HepG2 (cell line): Measurements from ENCODE around the gene ATAD3C. TPM values are rescaled to one million over a fixed set of nuclear protein-coding genes. Genes with fewer than 3 reads are reported as not detected.

Experiments
- ATRX ChIP-seq: sonication (generic); formaldehyde crosslinking; IDR thresholded peaks from 2 replicates; pipeline ENCODE4 v1.4.0; 2020; ENCODE audit warnings: missing genetic modification reagents, borderline replicate concordance
- CC2D1A ChIP-seq: sonication (generic); formaldehyde crosslinking; IDR thresholded peaks from 2 replicates; pipeline ENCODE4 v1.8.1; 2023; ENCODE audit warnings: mild to moderate bottlenecking, missing genetic modification reagents
- CERS6 ChIP-seq: sonication (generic); formaldehyde crosslinking; IDR thresholded peaks from 2 replicates; pipeline ENCODE4 v1.5.0; 2020; ENCODE audit warnings: missing genetic modification reagents
- EZH2 ChIP-seq: conservative IDR thresholded peaks from 2 replicates; pipeline ENCODE4 v1.6.1; 2012; ENCODE audit warnings: mild to moderate bottlenecking, low read depth, low read length, moderate library complexity
- FOSL2 ChIP-seq: sonication (generic); formaldehyde crosslinking; IDR thresholded peaks from 2 replicates; pipeline ENCODE4 v1.4.0; 2020; ENCODE audit warnings: missing genetic modification reagents
- HES4 ChIP-seq: sonication (generic); formaldehyde crosslinking; IDR thresholded peaks from 2 replicates; pipeline ENCODE4 v1.9.0; 2021; ENCODE audit warnings: mild to moderate bottlenecking, missing genetic modification reagents, borderline replicate concordance
- HMG20A ChIP-seq: IDR thresholded peaks from 2 replicates; pipeline ENCODE4 v1.6.1; 2016; ENCODE audit warnings: borderline replicate concordance
- KAT7 ChIP-seq: IDR thresholded peaks from 2 replicates; pipeline ENCODE4 v1.6.1; 2018; ENCODE audit warnings: borderline replicate concordance, missing compliant biosample characterization
- KLF6 ChIP-seq: IDR thresholded peaks from 2 replicates; pipeline ENCODE4 v1.8.0; 2016; ENCODE audit warnings: missing biosample characterization, missing genetic modification reagents
- NFIC ChIP-seq: IDR thresholded peaks from 2 replicates; pipeline ENCODE4 v1.6.1; 2012; ENCODE audit warnings: mild to moderate bottlenecking, low read length, inconsistent platforms
- PITX1 ChIP-seq: sonication (generic); formaldehyde crosslinking; IDR thresholded peaks from 2 replicates; pipeline ENCODE4 v1.5.1; 2020; ENCODE audit warnings: mild to moderate bottlenecking, missing genetic modification reagents
- RFXANK ChIP-seq: IDR thresholded peaks from 2 replicates; pipeline ENCODE4 v1.6.1; 2016
- SIX1 ChIP-seq: sonication (generic); formaldehyde crosslinking; IDR thresholded peaks from 2 replicates; pipeline ENCODE4 v1.4.0; 2020; ENCODE audit warnings: missing genetic modification reagents, borderline replicate concordance
- ZBTB49 ChIP-seq: sonication (generic); formaldehyde crosslinking; IDR thresholded peaks from 2 replicates; pipeline ENCODE4 v1.4.0; 2020; ENCODE audit warnings: missing genetic modification reagents, borderline replicate concordance
- ZMAT5 ChIP-seq: sonication (generic); formaldehyde crosslinking; IDR thresholded peaks from 2 replicates; pipeline ENCODE4 v1.5.0; 2020; ENCODE audit warnings: mild to moderate bottlenecking, low read depth, missing genetic modification reagents, borderline replicate concordance
- ZMYM4 ChIP-seq: sonication (generic); formaldehyde crosslinking; IDR thresholded peaks from 2 replicates; pipeline ENCODE4 v1.8.1; 2023; ENCODE audit warnings: mild to moderate bottlenecking, missing genetic modification reagents
- ZNF205 ChIP-seq: IDR thresholded peaks from 2 replicates; pipeline ENCODE4 v1.6.1; 2018; ENCODE audit warnings: missing biosample characterization, missing genetic modification reagents
- ZNF282 ChIP-seq: fragments of 450-650 bp; IDR thresholded peaks from 2 replicates; pipeline ENCODE4 v1.6.1; 2018; ENCODE audit not compliant: partially characterized antibody
- ZNF337 ChIP-seq: sonication (generic); formaldehyde crosslinking; IDR thresholded peaks from 2 replicates; pipeline ENCODE4 v1.5.1; 2020; ENCODE audit warnings: missing genetic modification reagents, low read depth, mild to moderate bottlenecking, borderline replicate concordance
- ZNF749 ChIP-seq: sonication (generic); formaldehyde crosslinking; IDR thresholded peaks from 2 replicates; pipeline ENCODE4 v1.8.0; 2022; ENCODE audit warnings: mild to moderate bottlenecking, missing genetic modification reagents, moderate library complexity, borderline replicate concordance
- ZNF75D ChIP-seq: sonication (generic); formaldehyde crosslinking; IDR thresholded peaks from 2 replicates; pipeline ENCODE4 v1.8.1; 2023; ENCODE audit warnings: missing genetic modification reagents, mild to moderate bottlenecking, borderline replicate concordance
- ZNF777 ChIP-seq: sonication (generic); formaldehyde crosslinking; IDR thresholded peaks from 2 replicates; pipeline ENCODE4 v1.4.0; 2020; ENCODE audit warnings: missing genetic modification reagents
- ZSCAN30 ChIP-seq: sonication (generic); formaldehyde crosslinking; IDR thresholded peaks from 2 replicates; pipeline ENCODE4 v1.5.0; 2020; ENCODE audit warnings: mild to moderate bottlenecking, missing genetic modification reagents
- polyA plus RNA-seq, 8 experiments: library from polyadenylated mRNA; depleted of rRNA in 3 of 8; stranded (reverse) in 7 of 8; unstranded in 1 of 8; fragments of >200 nt; fragmentation: Illumina TruSeq in 4 of 8; extraction: Trizol in 4 of 8; gene quantifications; 2 replicates each; pipeline versions ENCODE4 v1.2.1 to v1.2.3, GENCODE V29; 2011 to 2016; ENCODE audit warnings: low read depth in 4 of 8, missing spikeins in 1 of 8, mixed read lengths in 1 of 8; ENCODE audit not compliant: insufficient read depth in 1 of 8
- total RNA-seq, 5 experiments: library from RNA; depleted of rRNA; stranded (reverse); fragments of >200 nt; fragmentation: Illumina TruSeq; extraction: Trizol; gene quantifications; 2 replicates each; pipeline ENCODE4 v1.2.3, GENCODE V29; 2016; ENCODE audit warnings: low read depth in 1 of 5
- TF ChIP-seq, protein P1 (sequence below): sonication (generic); formaldehyde crosslinking; IDR thresholded peaks from 2 replicates; pipeline ENCODE4 v1.4.0; 2020; ENCODE audit warnings: low read depth, mild to moderate bottlenecking, missing genetic modification reagents
- TF ChIP-seq, protein P2 (sequence below): sonication (generic); formaldehyde crosslinking; IDR thresholded peaks from 2 replicates; pipeline ENCODE4 v1.5.0; 2020; ENCODE audit warnings: missing genetic modification reagents

The ATAD3C gene
- total and polyA plus RNA-seq, 2 of the 13 experiments (the other 11 are each of a cell fraction or from before 2014, with no cell fraction given), result 2.4 to 3.2 TPM

GRCh38 chr1:1432951-1433803, 16.3 kb upstream of the ATAD3C start (continued):
- TF ChIP-seq, protein P1, sequence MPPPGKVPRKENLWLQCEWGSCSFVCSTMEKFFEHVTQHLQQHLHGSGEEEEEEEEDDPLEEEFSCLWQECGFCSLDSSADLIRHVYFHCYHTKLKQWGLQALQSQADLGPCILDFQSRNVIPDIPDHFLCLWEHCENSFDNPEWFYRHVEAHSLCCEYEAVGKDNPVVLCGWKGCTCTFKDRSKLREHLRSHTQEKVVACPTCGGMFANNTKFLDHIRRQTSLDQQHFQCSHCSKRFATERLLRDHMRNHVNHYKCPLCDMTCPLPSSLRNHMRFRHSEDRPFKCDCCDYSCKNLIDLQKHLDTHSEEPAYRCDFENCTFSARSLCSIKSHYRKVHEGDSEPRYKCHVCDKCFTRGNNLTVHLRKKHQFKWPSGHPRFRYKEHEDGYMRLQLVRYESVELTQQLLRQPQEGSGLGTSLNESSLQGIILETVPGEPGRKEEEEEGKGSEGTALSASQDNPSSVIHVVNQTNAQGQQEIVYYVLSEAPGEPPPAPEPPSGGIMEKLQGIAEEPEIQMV (CRISPR knock-in tag), result 0 out of 2 replicates have a peak, but pooled peaks have one; percentile 75
- no peak for TF ChIP-seq NFIC
- no peak for TF ChIP-seq ZNF282
- TF ChIP-seq ZNF749, result peak; percentile 40; the same call in 1 of the 2 replicates
- TF ChIP-seq ZBTB49 (CRISPR knock-in tag), result no peak
- no peak for TF ChIP-seq ZNF75D (CRISPR knock-in tag)
- peak; percentile 85; the same call in 1 of the 2 replicates for TF ChIP-seq HMG20A
- TF ChIP-seq ZNF777 (CRISPR knock-in tag), result peak; percentile 67
- TF ChIP-seq ZNF205 (CRISPR knock-in tag), result peak; percentile 74; the same call in 1 of the 2 replicates
- peak; percentile 77; the same call in 1 of the 2 replicates for TF ChIP-seq HES4 (CRISPR knock-in tag)
- TF ChIP-seq CERS6 (CRISPR knock-in tag), result no peak
- 0 out of 2 replicates have a peak, but pooled peaks have one; percentile 71 for TF ChIP-seq RFXANK (CRISPR knock-in tag)
- TF ChIP-seq, protein P2, sequence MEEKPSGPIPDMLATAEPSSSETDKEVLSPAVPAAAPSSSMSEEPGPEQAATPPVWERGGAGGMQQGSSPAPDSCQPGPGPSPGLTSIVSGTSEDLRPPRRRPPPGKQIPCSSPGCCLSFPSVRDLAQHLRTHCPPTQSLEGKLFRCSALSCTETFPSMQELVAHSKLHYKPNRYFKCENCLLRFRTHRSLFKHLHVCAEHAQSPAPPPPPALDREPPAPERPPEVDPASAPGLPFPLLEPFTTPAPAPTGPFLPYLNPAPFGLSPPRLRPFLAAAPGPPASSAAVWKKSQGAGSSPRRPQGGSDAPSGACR (CRISPR knock-in tag), result peak; percentile 69; the same call in 1 of the 2 replicates
- peak; percentile 75; the same call in 1 of the 2 replicates for TF ChIP-seq ZSCAN30
- TF ChIP-seq ZMAT5 (CRISPR knock-in tag), result no peak
- peak; percentile 89 for TF ChIP-seq PITX1 (CRISPR knock-in tag)
- TF ChIP-seq ZNF337 (CRISPR knock-in tag), result peak; percentile 74; the same call in 1 of the 2 replicates
- peak; percentile 54; the same call in 1 of the 2 replicates for TF ChIP-seq ZMYM4 (CRISPR knock-in tag)
- TF ChIP-seq ATRX (CRISPR knock-in tag), result no peak
- no peak for TF ChIP-seq EZH2
- no peak for TF ChIP-seq KAT7
- no peak for TF ChIP-seq SIX1 (CRISPR knock-in tag)
- peak; percentile 74 for TF ChIP-seq FOSL2 (CRISPR knock-in tag)
- TF ChIP-seq KLF6 (CRISPR knock-in tag), result peak; percentile 74; the same call in 1 of the 2 replicates
- no peak for TF ChIP-seq CC2D1A (CRISPR knock-in tag)
